Loucy (cell line): ENCODE results near the gene NIPBL.

Source experiments
- EZH2phosphoT487 ChIP-seq: fragments of 200-600 bp; IDR thresholded peaks from 2 replicates; pipeline ENCODE4 v1.6.1; 2018; ENCODE audit warnings: antibody characterized with exemption, mild to moderate bottlenecking, moderate library complexity, borderline replicate concordance
- TF ChIP-seq, protein P1 (sequence below): fragments of 200-600 bp; sonication (generic); conservative IDR thresholded peaks from 2 replicates; pipeline ENCODE4 v1.5.1; 2014; ENCODE audit warnings: mild to moderate bottlenecking, antibody characterized with exemption, low read length

DNA sequence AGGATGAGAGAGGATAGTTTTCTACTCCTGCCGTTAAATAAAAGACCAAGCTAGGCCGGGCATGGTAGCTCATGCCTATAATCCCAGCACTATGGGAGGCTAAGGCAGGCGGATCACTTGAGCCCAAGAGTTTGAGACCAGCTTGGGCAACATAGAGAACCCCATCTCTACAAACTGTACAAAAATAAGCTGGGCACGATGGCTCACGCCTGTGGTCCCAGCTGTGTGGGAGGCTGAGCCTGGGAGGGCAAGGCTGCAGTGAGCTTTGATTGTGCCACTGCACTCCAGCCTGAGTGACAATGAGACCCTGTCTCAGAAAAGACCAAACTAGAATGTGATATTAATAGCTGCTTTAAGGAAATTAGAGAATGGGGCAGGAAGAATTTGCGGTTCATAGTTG lies 158.4 kb downstream of the NIPBL start:
- TF ChIP-seq, protein P1, sequence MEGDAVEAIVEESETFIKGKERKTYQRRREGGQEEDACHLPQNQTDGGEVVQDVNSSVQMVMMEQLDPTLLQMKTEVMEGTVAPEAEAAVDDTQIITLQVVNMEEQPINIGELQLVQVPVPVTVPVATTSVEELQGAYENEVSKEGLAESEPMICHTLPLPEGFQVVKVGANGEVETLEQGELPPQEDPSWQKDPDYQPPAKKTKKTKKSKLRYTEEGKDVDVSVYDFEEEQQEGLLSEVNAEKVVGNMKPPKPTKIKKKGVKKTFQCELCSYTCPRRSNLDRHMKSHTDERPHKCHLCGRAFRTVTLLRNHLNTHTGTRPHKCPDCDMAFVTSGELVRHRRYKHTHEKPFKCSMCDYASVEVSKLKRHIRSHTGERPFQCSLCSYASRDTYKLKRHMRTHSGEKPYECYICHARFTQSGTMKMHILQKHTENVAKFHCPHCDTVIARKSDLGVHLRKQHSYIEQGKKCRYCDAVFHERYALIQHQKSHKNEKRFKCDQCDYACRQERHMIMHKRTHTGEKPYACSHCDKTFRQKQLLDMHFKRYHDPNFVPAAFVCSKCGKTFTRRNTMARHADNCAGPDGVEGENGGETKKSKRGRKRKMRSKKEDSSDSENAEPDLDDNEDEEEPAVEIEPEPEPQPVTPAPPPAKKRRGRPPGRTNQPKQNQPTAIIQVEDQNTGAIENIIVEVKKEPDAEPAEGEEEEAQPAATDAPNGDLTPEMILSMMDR = no peak
- no peak for TF ChIP-seq EZH2phosphoT487
